Breast epithelium (tissue), 4 donors: ENCODE results near the gene MX1. TPM values are rescaled to one million over a fixed set of nuclear protein-coding genes. Genes with fewer than 3 reads are reported as not detected.
"Not testable (repeated sequence)": the region's sequence is repeated elsewhere in the genome, so short reads cannot be mapped to it uniquely, and the experiment has no call there.

Experiments
- DNase-seq, 2 donors: peaks; one replicate each; pipeline ENCODE4 v3.0.0-alpha.2; 2019; ENCODE audit warnings: low spot score in 2 of 2
- H3K27ac ChIP-seq, 2 donors: fragments of 200-600 bp; sonication (generic) in 1 of 2; one replicate each; pipeline ENCODE4 v1.5.1; 2016 to 2019; ENCODE audit warnings: mild to moderate bottlenecking in 1 of 2
- H3K27me3 ChIP-seq, 2 donors: fragments of 200-600 bp; sonication (generic) in 1 of 2; one replicate each; pipeline versions ENCODE4 v1.5.1 to v1.6.0; 2017 to 2019; ENCODE audit warnings: control low read depth in 1 of 2, mild to moderate bottlenecking in 1 of 2
- H3K36me3 ChIP-seq: fragments of 200-600 bp; one replicate; pipeline ENCODE4 v1.5.1; 2019
- H3K4me1 ChIP-seq, 2 donors: fragments of 200-600 bp; sonication (generic); one replicate each; pipeline ENCODE4 v1.5.1; 2016 to 2019; ENCODE audit warnings: control low read depth in 1 of 2
- H3K4me3 ChIP-seq, 3 donors: fragments of 200-600 bp; sonication (generic); 1 replicate in 2 of 3; 2 replicates in 1 of 3; pipeline ENCODE4 v1.5.1; 2016 to 2019; ENCODE audit warnings: mild to moderate bottlenecking in 3 of 3, moderate library complexity in 2 of 3
- H3K9me3 ChIP-seq, 2 donors: fragments of 200-600 bp; sonication (generic) in 1 of 2; one replicate each; pipeline ENCODE4 v1.5.1; 2016 to 2019; ENCODE audit warnings: control low read depth in 1 of 2
- CTCF ChIP-seq, 3 donors: fragments of 450-650 bp; IDR thresholded peaks; one replicate each; pipeline ENCODE4 v1.5.1; 2016 to 2017; ENCODE audit warnings: antibody characterized with exemption in 3 of 3, mild to moderate bottlenecking in 3 of 3, moderate library complexity in 3 of 3
- POLR2A ChIP-seq: fragments of 450-650 bp; IDR thresholded peaks from one replicate; pipeline ENCODE4 v1.6.1; 2016; ENCODE audit warnings: antibody characterized with exemption, mild to moderate bottlenecking, moderate library complexity
- POLR2AphosphoS5 ChIP-seq, 3 donors: sonication (generic); formaldehyde crosslinking; IDR thresholded peaks; one replicate each; pipeline ENCODE4 v1.6.1; 2017; ENCODE audit warnings: antibody characterized with exemption in 3 of 3
- intact Hi-C: fragments of 100-400 bp; cut with DNase I; formaldehyde crosslinking; loops from one replicate; pipeline ENCODE4 v1.15.1; 2023; ENCODE audit warnings: low total_unique reads
- total RNA-seq, 3 donors: library from RNA; depleted of rRNA; stranded (reverse); fragments of >200 nt; gene quantifications; one replicate each; pipeline ENCODE4 v1.1.0, GENCODE V29; 2016

MX1 gene
- total RNA-seq, 3 donors from 2014 or later: 13.4 to 23.1 (median 21.8) TPM

GRCh38 chr21:41411449-41412089 lies 14.5 kb upstream of the MX1 start:
- intact Hi-C loops: no loop called here

DNA sequence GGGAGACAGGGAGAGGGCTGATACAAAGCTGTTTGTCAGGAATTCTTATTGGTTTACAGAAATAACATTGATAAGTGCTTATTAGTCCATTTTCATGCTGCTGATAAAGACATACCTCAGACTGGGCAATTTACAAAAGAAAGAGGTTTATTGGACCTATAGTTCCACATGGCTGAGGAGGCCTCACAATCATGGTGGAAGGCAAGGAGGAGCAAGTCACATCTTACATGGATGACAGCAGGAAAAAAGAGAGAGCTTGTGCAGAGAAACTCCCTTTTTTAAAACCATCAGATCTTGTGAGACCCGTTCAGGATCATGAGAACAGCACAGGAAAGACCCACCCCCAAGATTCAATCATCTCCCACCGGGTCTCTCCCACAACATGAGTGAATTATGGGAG lies 8.5 kb upstream of the MX1 start:
- H3K4me1 ChIP-seq, intact Hi-C loops, H3K4me3 ChIP-seq, DNase-seq, H3K9me3 ChIP-seq, H3K27me3 ChIP-seq, H3K36me3 ChIP-seq, H3K27ac ChIP-seq: not testable (repeated sequence)

More at GRCh38 chr21:41411449-41412089, 14.5 kb upstream of the MX1 start:
- H3K4me1 ChIP-seq: no peaks in the 10 kb centered on the region
- H3K9me3 ChIP-seq: peaks cover 0 to 4% of the 10 kb centered on the region in 2 donors
- DNase-seq: no peak
- H3K4me3 ChIP-seq: no peak overlapping the region
- H3K27ac ChIP-seq: peak overlapping the region in 1 of 2 donors; percentile 56
- H3K27me3 ChIP-seq: no peaks in the 10 kb centered on the region
- no peak for TF ChIP-seq POLR2AphosphoS5 (IDR thresholded peaks at IDR 0.05)
- TF ChIP-seq CTCF (IDR thresholded peaks at IDR 0.05): peak in 1 of 3 donors; percentile 21
- H3K36me3 ChIP-seq: no peaks in the 10 kb centered on the region

GRCh38 chr21:41418393-41418792 lies 7.6 kb upstream of the MX1 start:
- Histone ChIP-seq H3K27me3 (no peaks in the 10 kb centered on the region), H3K4me3 (no peak overlapping the region), H3K27ac (peak overlapping the region in 1 of 2 donors; percentile 26), H3K36me3 (no peaks in the 10 kb centered on the region), H3K9me3 (no peaks in the 10 kb centered on the region), H3K4me1 (no peaks in the 10 kb centered on the region)
- DNase-seq: no peak
- intact Hi-C loops: no loop called here
- TF ChIP-seq CTCF (IDR thresholded peaks at IDR 0.05) (no peak), POLR2AphosphoS5 (IDR thresholded peaks at IDR 0.05) (no peak), POLR2A (no peak)

DNA sequence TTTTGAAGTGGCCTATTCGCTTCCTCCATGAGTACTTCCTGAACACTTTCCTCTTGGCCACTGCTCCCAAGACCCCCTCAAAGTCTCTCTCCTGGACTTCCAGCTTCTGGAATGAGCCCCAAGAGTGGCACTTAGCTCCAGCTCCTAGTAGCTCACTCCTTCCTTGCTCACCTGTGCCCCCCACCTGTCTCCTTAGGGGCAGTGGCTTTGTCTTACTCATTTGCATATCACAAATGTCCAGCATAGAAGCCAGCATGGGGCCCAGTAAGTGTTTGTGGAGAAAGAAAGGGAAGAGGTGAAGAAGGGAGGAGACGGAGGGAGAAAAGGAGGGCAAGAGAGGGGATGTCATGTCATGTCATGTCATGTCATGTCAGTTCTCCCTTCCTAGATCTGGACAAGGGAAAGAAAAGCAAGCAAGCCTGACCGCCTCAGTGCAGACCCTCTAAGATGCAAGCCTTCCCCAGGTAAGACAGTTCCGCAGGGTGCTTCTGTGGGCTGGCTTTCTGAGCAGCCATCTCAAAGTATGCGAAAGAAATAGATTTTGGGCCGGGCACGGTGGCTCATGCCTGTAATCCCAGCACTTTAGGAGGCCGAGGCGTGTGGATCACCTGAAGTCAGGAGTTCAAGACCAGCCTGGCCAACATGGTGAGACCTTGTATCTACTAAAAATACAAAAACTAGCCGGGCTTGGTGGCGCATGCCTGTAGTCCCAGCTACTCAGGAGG lies 6.9 kb upstream of the MX1 start:
- Histone ChIP-seq H3K9me3 (no peaks in the 10 kb centered on the region), H3K4me3 (no peak overlapping the region), H3K4me1 (no peaks in the 10 kb centered on the region), H3K36me3 (no peaks in the 10 kb centered on the region), H3K27me3 (no peaks in the 10 kb centered on the region), H3K27ac (peak overlapping the region; percentile 60 to 86)
- TF ChIP-seq CTCF (IDR thresholded peaks at IDR 0.05) (no peak), POLR2A (no peak), POLR2AphosphoS5 (IDR thresholded peaks at IDR 0.05) (no peak)
- intact Hi-C loops: no loop called here
- DNase-seq: no peak

- peak; percentile 72 to 81 for DNase-seq
- intact Hi-C loops: no loop called here
These were observed 5.8 kb upstream of the MX1 start for GRCh38 chr21:41419921-41420862.

DNA sequence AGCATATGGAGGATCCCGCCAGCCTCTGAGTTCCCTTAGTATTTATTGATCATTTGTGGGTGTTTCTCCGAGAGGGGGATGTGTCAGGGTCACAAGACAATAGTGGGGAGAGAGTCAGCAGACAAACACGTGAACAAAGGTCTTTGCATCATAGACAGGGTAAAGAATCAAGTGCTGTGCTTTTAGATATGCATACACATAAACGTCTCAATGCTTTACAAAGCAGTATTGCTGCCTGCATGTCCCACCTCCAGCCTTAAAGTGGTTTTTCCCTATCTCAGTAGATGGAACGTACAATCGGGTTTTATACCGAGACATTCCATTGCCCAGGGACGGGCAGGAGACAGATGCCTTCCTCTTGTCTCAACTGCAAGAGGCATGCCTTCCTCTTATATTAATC lies 5.0 kb upstream of the MX1 start:
- H3K4me1 ChIP-seq, intact Hi-C loops, H3K27me3 ChIP-seq, DNase-seq, H3K36me3 ChIP-seq, H3K9me3 ChIP-seq: not testable (repeated sequence)
- peak overlapping the region; percentile 65 to 86 (median 67) for H3K4me3 ChIP-seq
- H3K27ac ChIP-seq: peak overlapping the region; percentile 86 to 96

More at GRCh38 chr21:41419921-41420862, 5.8 kb upstream of the MX1 start:
- peak overlapping the region; percentile 86 to 96 for H3K27ac ChIP-seq
- no peaks in the 10 kb centered on the region for H3K27me3 ChIP-seq
- TF ChIP-seq POLR2AphosphoS5 (IDR thresholded peaks at IDR 0.05) (peak in 2 of 3 donors; percentile 35 to 37), POLR2A (no peak), CTCF (IDR thresholded peaks at IDR 0.05) (no peak)
- H3K36me3 ChIP-seq: no peaks in the 10 kb centered on the region
- no peaks in the 10 kb centered on the region for H3K4me1 ChIP-seq
- H3K4me3 ChIP-seq: peak overlapping the region; percentile 65 to 86 (median 67)
- H3K9me3 ChIP-seq: no peaks in the 10 kb centered on the region
